Right lung (tissue), 5 donors: ENCODE data around the gene BANK1. TPM values are rescaled to one million over a fixed set of nuclear protein-coding genes. Genes with fewer than 3 reads are reported as not detected.

ENCODE experiments used
- DNase-seq, 2 donors: peaks; one replicate each; pipeline ENCODE4 v3.0.0-alpha.2; 2013
- polyA plus RNA-seq, 5 donors: library from polyadenylated mRNA; unstranded; fragments of 120-200 nt; gene quantifications; one replicate each; pipeline versions ENCODE4 v1.2.1 to v1.2.3, GENCODE V29; 2013; ENCODE audit warnings: inconsistent platforms in 1 of 5, low replicate concordance in 1 of 5; ENCODE audit not compliant: insufficient read length in 5 of 5, insufficient read depth in 1 of 5

Gene BANK1
- polyA plus RNA-seq, 5 donors = 1.8 to 2.6 (median 2.4) TPM

DNA sequence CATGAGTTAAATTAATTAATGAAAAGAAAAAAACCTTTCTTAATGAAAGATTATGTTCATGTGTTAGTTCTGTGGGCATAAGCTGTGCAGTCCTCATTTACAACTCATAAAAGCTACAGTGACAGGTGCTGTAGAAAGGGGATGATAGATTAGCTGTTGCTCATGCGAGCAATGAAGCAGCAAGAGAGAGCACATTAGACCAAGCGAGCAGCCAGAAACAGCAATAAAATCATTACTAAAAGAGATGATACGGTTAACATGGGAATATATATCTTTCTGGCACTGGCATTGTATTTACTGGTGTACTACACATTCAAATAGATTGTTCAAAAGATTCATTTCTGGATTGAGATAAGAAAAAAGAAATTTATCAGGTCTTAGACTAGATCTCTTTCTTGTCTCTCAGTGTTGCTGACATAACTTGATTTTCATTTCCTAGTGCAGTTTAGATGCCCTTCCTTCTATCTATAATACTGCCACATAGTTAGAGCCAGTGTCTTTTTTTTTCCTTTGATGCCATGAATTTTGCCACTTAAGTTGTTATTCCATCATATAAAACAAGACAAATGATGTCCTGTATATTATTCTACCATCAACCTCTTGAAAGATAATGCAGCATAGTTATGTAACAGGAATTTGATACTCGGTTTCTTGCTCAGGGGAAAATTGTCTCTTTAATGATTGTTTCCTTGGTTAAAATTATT is 164.6 kb downstream of the BANK1 start:
- DNase-seq = no peak

DNA sequence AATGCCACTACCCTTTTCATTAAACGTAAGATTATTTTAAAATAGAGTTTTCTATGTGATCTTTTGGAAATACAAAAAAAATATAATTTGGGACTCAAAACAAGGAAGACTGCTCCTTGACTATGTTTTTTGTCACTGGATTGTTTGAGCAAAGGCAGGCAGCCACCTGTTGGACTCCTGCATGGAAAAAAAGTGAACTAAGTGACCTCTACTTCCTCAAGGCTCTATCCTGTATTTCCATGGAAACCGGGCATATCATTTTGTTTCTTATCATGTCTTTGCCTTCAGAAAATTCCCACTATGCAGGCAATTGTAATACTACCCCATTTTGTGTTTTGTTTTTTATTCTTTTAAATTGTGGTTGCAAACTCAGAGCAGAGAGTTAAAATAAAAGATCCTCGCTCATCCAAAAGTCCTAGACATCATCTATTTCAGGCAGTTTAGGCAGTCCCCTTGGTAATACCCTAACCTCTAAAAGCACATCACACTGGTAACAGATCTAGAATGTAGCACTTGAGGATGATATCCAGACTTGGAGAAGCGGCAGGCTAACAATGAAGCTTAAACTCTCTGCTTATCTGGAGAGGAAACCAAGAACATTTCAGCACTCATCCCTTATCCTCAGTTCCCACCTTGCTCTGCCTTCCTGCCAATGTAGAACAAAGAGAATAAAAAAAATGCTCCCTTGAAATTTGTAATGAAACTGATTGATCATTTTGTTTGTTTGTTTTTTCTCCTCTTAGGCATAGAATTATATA is 165.7 kb downstream of the BANK1 start:
- no peak for DNase-seq

DNA sequence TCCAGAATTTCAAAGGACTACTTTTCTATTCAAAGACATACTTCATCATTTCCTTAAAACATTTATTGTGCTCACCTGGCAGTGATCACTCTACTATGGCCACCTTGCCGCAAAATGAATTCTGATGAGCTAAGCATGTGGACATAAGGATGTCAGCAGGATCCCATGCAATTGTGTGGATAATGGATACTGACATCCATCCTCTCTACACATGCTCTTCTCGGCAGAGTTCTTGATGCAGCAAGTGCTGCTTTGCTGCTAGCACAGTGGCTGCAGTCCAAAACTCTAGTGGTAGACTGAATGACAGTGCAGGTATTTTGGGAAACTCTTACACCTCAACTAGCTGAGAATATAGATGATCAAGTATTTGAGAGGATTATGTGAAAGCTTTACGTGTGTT is 168.0 kb downstream of the BANK1 start:
- DNase-seq = no peak

DNA sequence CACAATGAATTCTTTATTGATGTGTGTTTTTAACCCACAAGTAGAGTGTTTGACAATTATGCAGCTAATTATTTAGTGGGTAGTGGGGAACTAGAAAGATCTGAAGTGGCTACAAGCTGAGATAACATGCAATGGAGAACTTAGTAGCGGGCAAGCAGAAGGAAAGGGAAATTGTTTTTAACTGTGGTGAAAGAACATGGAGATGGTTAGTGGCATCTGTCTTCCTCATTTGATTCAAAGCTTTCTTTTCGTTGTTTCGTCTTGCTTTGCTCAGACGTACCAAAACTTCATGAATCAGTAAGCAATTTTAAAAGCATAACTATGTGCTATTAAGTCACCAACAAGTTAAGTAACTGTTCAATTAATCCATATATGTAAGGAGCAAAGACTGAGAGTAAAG is 169.9 kb downstream of the BANK1 start:
- no peak for DNase-seq

DNA sequence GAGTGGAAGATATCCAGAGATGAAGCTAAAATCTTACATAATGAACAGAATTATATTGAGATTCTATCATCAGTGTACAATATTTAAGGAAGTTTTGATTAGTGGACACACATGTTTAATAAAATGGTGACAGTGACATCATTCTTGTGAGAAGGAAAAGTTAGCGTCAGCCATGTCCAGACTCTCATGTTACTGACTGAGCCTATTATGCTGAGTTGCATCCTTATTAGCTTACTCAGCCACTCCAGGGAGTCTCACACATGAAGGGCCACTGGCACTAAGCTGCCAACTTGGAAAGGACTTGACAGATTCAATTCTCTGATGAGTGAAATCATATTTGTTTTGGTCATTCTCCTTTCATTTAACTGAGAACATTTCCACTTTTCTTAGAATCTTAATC is 170.6 kb downstream of the BANK1 start:
- DNase-seq = no peak

DNA sequence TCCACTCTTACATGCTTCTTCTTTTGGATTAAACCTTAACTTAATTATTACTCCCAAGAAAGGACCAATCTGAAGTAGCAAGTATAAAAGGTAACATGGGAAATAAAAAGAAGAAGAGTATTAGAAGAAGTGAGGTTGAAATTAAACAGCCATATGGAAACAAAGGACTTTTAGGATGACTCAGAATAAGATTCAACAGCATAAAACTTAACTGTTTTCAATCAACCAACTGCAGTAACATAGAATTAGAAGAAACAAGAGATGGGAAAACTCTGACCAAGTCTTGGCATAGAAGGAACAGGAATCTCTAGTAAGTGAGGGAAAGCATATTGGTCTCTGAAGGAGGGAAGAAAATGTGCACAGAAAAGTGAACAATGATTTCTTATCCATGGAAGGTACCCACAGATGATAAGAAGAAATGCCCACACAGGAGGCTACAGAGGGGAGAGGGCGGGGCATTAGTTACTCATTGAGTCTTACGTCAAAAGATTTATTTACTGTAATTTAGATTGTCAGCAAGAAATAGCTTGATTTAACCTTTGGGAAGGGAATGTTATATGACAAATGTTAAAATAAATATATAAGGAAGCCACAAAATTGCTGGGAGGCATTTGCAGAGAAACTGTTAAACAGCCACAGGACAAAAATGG is 177.3 kb downstream of the BANK1 start:
- DNase-seq = no peak

DNA sequence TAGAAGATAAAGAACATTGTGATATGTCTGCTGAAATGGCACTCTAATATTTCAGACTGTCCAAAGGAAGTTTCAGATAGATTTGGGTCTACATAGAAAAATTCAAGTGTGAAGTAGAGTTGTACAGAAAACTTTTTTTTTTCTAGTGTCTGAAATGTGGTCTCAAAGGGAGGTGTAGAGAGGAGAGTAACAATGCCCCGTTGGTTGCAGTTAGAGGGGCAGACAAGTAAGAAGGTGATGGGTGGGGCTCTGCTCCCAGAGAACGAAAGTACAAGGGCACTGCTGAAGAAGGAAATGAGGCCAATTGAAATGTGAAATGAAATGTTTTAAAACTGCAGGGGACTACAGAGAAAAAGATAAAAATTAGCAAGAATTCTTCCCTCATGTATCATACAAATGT is 177.8 kb downstream of the BANK1 start:
- no peak for DNase-seq

DNA sequence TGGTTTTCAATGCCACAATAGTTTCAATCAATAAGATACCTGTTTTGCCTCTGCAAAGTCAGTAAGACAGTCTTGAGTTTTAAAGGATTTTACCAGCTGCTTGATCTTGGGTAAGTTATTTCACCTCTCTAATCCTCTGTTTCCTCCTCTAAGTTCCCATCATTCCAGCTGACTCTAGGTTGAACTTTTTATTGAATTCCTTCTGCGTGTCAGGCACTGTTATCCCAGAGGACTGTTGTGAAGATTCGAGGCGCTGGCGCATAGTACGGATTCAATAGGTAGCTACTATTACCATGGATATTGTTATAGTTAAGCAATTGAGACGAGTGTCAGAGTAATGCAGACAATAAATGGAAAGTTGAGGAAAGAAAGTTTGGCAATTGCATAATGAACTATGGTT is 179.4 kb downstream of the BANK1 start:
- no peak for DNase-seq

DNA sequence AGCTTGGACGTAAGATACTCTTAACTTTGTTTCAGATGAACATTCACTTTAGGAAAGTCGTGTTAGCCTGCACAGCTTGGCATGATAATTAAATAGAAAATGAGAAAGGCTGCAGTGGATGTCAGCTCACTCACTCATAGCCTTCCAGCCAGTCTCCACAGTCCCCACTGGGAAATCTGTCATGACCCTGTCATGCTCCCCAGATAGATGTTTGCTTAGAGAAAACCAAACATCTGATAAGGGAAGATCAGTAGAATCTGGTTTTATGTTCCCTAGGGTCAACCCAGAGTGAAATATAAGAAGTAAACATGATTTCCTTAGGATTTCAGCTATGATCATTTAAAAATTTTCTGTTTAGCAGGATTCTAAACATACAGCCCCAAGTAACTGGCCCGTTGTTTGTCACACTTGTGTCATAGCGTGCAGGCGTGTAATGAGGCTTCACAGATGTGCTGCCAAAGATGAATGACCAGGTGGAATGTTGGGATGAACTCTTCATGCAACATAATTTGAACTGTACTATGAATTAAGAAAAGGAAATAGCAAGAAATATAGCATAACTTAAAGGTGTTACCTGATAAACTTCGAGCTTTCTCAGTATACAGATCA is 180.1 kb downstream of the BANK1 start:
- DNase-seq = no peak

DNA sequence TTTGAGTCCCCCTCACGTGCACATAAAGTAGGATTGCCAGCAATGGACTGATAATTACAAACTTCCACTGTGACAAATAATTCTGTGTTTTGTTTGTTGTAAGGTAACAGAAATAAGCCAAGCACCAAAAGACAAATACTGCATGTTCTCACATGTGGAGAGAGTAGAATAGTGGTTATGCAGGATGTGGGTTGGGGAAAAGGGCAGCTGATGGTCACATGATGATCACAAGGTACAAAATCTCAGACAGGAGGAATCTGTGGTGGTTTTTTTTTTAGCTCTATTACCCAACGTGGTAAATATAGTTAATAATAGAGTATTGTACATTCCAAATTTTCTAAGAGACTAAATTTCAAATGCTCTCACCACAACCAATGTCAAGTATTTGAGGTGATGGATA is 182.3 kb downstream of the BANK1 start:
- no peak for DNase-seq

DNA sequence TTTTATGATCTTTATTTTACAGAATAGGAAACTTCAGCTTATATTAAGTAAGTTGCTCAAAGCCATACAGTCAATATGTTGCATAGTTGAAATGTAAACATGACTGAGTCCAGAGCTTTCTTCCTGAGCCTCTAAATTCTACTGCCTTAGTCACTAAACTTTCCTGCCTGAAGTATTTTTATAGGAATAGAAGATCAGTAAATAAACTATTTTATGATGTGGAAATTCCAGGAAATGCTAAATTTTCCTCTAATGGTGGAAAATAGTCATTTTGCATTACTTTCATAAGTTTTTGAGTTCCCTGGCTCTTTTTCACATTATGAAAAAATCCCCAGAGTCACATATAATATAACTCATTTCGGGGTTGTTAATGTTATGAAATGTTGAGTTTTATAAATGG is 182.8 kb downstream of the BANK1 start:
- no peak for DNase-seq

DNA sequence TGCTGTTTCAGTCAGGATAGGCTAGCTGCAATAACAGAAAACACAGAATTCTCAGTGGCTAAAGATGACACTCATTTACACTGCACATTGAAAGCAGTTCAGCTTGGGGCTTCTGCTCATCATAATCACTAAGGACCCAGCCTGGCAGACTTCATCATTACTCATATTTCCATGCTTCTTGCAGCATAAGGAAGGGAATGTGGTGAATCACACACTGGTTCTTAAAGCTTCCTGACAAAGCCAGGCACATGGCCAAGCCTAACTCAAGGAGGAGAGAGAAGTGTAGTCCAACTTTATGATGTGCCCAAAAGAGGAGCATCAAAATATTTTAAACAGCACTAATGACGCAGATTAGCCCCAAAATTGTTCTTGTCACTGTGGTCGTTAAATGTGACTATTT is 186.5 kb downstream of the BANK1 start:
- no peak for DNase-seq

DNA sequence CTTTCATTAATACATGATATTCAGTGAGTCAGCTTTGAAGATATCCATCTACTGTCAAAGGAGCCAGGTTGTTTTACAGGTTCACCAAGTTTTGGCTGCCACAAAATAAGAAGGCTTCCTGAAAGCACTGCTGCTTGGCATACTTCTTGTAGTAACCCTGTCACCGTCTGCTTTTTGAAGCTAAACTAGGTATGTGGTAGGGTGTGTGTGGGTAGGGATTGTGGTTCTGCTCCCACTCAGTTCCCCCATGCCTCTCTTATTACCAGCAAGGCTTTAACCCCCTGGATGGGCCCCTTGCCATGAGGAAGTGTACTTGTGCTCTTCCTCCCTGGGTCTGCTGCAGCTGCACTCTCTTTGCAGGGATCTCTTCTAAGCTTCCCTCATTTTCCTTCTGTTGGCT is 191.2 kb downstream of the BANK1 start:
- peak in 1 of 2 donors; percentile 1 for DNase-seq

DNA sequence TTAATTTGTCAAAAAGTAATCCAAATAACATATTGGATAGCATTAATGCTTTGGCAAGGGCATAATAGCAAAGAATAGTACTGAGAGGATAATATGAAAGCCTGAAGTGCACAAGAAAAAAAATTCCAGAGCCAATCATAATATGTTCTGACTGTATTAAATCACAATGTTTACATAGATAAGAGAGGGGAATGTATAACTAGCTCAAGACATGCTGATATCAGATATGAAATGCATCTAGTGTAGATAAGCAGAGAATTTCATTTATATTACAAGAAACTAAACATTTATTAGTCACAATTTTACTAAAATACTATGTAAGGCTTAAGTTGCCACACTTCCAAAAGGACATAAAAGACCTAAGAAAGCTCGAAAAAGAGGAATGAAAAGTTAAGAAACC is 193.3 kb downstream of the BANK1 start:
- no peak for DNase-seq

DNA sequence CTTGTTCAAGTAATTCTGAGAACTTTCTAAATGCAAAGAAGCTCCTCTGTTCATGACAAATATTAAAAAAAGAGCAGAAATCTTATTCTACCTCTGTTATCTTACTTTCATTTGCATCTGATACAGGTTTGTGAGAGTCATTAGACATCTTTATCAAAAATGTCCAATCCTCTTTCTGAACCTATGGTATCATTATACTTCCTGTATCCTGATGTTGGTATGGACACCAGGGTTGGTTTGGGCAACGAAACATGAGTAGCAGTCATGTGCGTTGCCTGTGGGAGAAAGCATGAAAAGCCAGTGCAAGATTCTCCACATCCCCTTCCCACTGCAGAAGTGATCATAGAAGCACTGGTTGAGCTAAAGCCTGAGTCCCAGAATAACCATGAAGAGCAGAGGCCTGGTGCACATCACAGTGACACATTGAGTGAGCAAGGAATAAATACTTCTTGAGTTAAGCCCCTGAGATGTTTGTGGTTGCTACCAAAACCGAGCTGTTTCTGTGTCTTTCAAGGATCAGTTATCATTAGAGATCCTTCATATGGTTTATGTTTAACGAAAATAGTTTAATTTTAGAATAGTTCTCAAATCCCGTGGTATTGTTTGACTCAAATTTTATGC is 197.2 kb downstream of the BANK1 start:
- no peak for DNase-seq

DNA sequence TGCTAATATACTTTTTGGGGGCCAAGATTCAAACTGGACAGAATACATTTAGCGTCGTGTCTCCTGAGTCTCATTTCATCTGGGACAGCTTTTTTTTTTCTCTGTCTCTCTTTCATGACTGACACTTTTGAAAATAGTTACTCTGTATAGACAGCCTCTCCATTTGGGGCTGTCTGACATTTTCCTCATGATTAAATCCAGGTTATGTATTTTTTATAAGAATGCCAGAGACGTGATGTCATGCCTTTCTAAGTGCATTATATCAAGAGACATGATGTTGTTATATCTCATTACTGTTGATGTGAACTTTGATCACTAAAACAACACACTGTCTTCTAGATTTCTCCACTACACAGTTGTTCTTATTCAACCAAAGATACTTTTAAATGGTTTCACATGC is 199.0 kb downstream of the BANK1 start:
- no peak for DNase-seq

DNA sequence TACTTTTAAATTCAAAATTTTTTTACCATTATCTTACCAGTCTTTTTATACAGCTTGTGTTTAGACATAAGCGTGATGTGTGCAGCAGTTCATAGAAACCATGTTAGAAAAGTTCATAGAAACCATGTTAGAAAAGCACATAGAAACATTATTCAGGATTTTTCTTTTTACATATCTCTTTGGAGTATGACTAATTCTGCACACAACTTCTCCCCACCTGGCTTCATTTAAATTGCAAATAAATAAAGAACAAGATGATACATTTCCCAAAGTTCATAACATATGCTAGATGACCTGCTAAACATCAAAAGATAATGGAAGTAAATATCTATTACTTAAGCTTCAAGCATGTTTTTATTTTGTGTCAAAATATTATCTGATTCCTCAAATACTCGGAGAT is 201.9 kb downstream of the BANK1 start:
- DNase-seq = no peak

DNA sequence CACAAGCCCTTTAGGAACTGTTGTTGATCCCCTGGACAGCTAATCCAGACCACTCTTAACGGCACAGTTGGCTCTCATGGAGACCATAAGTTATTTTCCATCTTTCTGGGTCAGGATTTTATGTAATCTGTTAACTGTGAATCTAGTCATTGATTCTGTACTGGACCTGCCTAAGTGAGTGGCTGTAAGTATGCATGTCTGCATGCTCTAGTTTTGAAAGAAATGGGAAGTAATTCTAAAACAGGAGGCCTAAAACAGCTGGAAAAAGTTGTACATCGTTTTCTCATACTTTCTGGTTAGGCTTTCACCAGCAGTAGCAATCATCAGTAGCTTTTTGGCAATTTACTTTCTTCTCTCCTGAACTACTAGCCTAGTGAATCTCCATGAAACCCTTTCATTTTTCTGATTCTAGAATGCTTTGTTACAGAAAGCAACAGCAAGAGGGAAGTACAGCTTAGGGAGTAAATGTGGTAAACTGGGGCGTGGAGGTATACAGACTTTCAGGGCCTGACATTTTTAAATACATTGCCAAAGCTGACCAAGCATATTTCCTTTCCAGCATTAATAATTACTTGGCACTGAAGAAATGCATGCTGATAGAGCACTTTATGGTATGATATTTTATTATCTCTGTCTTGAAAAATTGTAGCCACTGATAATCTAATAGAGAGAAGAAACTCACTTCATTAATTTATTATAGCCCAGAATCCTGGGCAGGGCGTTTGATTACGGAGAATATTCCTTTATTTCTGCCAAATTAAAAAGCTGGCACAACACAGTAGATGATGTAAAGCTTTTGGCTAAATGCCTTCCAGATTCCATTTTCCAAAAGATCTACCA is 202.7 kb downstream of the BANK1 start:
- DNase-seq = peak; percentile 23 to 29

DNA sequence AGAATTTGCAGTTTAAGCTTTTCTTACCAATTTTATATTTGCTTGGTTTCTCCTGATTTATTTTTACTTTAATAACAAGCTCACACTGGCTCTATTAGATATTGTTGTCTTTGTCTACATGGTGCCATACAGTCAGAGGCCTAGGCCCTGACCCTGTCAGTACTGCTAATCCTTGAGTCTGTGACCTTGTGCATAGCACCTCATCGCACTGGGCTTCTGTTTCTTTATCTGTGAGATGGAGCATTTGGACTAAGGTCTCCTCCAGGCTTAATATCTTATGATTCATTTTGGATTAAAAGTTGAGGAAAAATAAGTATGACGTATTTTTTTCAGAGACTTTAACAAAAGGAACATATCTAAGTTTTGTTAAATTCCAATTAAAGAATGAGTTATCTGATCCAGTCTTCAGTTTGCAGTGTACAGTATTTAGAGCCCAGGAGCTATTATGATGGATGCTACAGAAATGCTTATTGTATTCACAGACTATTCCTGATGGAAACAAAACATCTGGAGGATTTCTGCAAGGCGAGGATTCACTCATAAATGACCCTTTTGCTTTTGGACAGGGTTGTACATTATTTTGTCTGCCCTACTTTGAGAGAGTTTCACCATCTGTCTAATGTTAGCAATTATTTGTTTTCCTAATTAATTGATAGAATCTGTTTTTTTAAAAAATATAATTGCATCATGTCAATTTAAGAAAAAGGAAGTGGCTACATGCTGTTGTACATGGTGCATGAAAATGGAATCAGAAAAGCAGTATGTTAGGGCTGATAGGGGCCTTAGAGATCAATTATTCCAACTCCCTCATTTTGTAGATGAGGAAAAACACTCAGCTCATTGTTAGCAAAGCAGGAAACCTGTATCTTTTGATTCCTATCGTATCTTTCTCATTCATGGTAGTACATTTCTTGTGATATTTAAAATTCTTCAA is 203.6 kb downstream of the BANK1 start:
- peak; percentile 28 to 36 for DNase-seq

DNA sequence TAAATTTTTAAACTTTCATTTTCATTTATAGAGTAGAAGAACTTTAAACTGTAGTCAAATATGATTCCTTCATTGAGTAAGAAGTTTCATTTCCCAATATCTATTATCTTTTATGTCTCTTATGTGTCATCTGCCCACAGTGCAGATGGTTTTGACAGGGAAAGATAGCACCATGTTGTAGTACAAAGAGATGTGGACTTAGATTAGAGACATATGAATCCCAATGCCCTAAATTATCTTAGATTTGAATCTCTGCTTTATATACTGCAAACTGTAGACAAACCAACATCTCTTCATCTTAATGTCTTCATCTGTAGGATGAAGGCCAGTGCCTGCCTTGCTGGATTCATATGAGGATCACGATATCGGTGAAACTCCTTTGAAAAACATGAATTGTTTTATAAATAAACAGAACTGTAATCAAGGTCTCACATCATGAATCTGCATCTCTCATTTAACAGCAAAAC is 217.5 kb downstream of the BANK1 start:
- DNase-seq = no peak
